K562 (cell line): ENCODE data around the gene ATXN1. TPM values are rescaled to one million over a fixed set of nuclear protein-coding genes. Genes with fewer than 3 reads are reported as not detected.

Source experiments
- ARID1B ChIP-seq: fragments of 450-650 bp; IDR thresholded peaks from 2 replicates; pipeline ENCODE4 v1.6.1; 2016; ENCODE audit warnings: antibody characterized with exemption, mild to moderate bottlenecking, inconsistent platforms
- BRD4 ChIP-seq: fragments of 200-600 bp; sonication (generic); IDR thresholded peaks from 2 replicates; pipeline ENCODE4 v1.6.1; 2017; ENCODE audit warnings: inconsistent platforms
- CHD1 ChIP-seq: fragments of 200-600 bp; sonication (generic); IDR thresholded peaks from one replicate; pipeline ENCODE4 v1.6.1; 2012; ENCODE audit warnings: mild to moderate bottlenecking, moderate library complexity, low read length, inconsistent platforms
- CREB3L1 ChIP-seq: fragments of 450-650 bp; IDR thresholded peaks from 2 replicates; pipeline ENCODE4 v1.6.1; 2014; ENCODE audit warnings: low read depth, mild to moderate bottlenecking, moderate library complexity, borderline replicate concordance
- FOXP1 ChIP-seq: sonication (generic); formaldehyde crosslinking; IDR thresholded peaks from 2 replicates; pipeline ENCODE4 v1.8.0; 2022; ENCODE audit warnings: mild to moderate bottlenecking, missing genetic modification reagents
- IRF1 ChIP-seq: sonication (generic); formaldehyde crosslinking; IDR thresholded peaks from 2 replicates; pipeline ENCODE4 v1.8.0; 2022; ENCODE audit warnings: missing genetic modification reagents, mild to moderate bottlenecking, borderline replicate concordance
- KAT2B ChIP-seq: IDR thresholded peaks from one replicate; pipeline ENCODE4 v1.6.1; 2012; ENCODE audit warnings: low read depth, mild to moderate bottlenecking, control low read depth, inconsistent platforms, low read length, moderate library complexity
- NRF1 ChIP-seq, 2 experiments: fragments of 450-650 bp; IDR thresholded peaks in 1 of 2; conservative IDR thresholded peaks in 1 of 2; 2 replicates each; pipeline ENCODE4 v1.6.1; 2014; ENCODE audit warnings: mild to moderate bottlenecking in 2 of 2
- PRDM10 ChIP-seq: fragments of 450-650 bp; IDR thresholded peaks from 2 replicates; pipeline ENCODE4 v1.6.1; 2018; ENCODE audit not compliant: partially characterized antibody
- RNF219 ChIP-seq: fragments of 250-450 bp; sonication (Bioruptor Pico); IDR thresholded peaks from 2 replicates; pipeline ENCODE4 v1.5.0; 2022; ENCODE audit warnings: mild to moderate bottlenecking
- TCF7 ChIP-seq: sonication (generic); IDR thresholded peaks from 2 replicates; pipeline ENCODE4 v1.6.1; 2016; ENCODE audit warnings: antibody characterized with exemption, borderline replicate concordance
- XRCC3 ChIP-seq: fragments of 450-650 bp; IDR thresholded peaks from 2 replicates; pipeline ENCODE4 v1.6.1; 2017; ENCODE audit warnings: mild to moderate bottlenecking, moderate library complexity
- ZBTB12 ChIP-seq: fragments of 250-450 bp; sonication (Bioruptor Pico); IDR thresholded peaks from 2 replicates; pipeline ENCODE4 v1.4.0; 2020
- ZFPM2 ChIP-seq: fragments of 250-450 bp; sonication (Bioruptor Pico); IDR thresholded peaks from 2 replicates; pipeline ENCODE4 v1.5.1; 2022; ENCODE audit warnings: mild to moderate bottlenecking
- ZNF140 ChIP-seq: fragments of 250-450 bp; sonication (Bioruptor Pico); IDR thresholded peaks from 2 replicates; pipeline ENCODE4 v1.8.0; 2021; ENCODE audit warnings: moderate library complexity, mild to moderate bottlenecking, inconsistent platforms
- ZNF584 ChIP-seq: fragments of 200-800 bp; sonication (Bioruptor generic); IDR thresholded peaks from 2 replicates; pipeline ENCODE4 v1.6.1; 2016; ENCODE audit warnings: low read depth, mild to moderate bottlenecking, missing genetic modification characterization, missing compliant biosample characterization
- ZNF778 ChIP-seq: fragments of 450-650 bp; formaldehyde crosslinking; IDR thresholded peaks from 2 replicates; pipeline ENCODE4 v1.4.0; 2020; ENCODE audit warnings: mild to moderate bottlenecking, moderate library complexity
- polyA plus RNA-seq, 8 experiments: library from polyadenylated mRNA; depleted of rRNA in 4 of 8; stranded (reverse) in 5 of 8; unstranded in 3 of 8; fragments of >200 nt; fragmentation: Nextera tagmentation in 2 of 8; fragmentation: Illumina TruSeq in 1 of 8; extraction: Ambion mirVana in 2 of 8; extraction: Trizol in 1 of 8; gene quantifications; 2 replicates each; pipeline versions ENCODE4 v1.2.1 to v1.2.3, GENCODE V29; 2011 to 2014; ENCODE audit warnings: inconsistent platforms in 1 of 8, missing spikeins in 1 of 8
- total RNA-seq, 7 experiments: library from RNA; depleted of rRNA in 6 of 7; stranded (reverse); fragments of >200 nt in 6 of 7; fragmentation: Illumina TruSeq in 2 of 7; extraction: Trizol in 2 of 7; gene quantifications; 2 replicates each; pipeline versions ENCODE4 v1.2.1 to v1.2.3, GENCODE V29; 2011 to 2021; ENCODE audit warnings: low replicate concordance in 1 of 7

ATXN1 gene
- total and polyA plus RNA-seq, 9 of the 15 experiments (the other 6 are each of a cell fraction or from before 2014, with no cell fraction given): under 0.01 to 1.2 (median 0.58) TPM

- 0 out of 2 replicates have a peak, but pooled peaks have one; percentile 32 for TF ChIP-seq ZBTB12
- TF ChIP-seq XRCC3: no peak
- peak; percentile 75 for TF ChIP-seq ARID1B
- TF ChIP-seq ZNF778 (CRISPR knock-in tag): no peak
- no peak for TF ChIP-seq CHD1
- TF ChIP-seq RNF219 (CRISPR knock-in tag): no peak
- TF ChIP-seq KAT2B: no peak
- no peak for TF ChIP-seq TCF7
- no peak for TF ChIP-seq FOXP1 (CRISPR knock-in tag)
- no peak for TF ChIP-seq PRDM10
- TF ChIP-seq ZFPM2: no peak
- TF ChIP-seq NRF1 (conservative IDR thresholded peaks at IDR 0.05 in 1 of 2, IDR thresholded peaks at IDR 0.05 in 1 of 2): peak; percentile 78 to 83
- TF ChIP-seq CREB3L1: peak; percentile 77
- no peak for TF ChIP-seq BRD4
- TF ChIP-seq IRF1 (CRISPR knock-in tag): no peak
- no peak for TF ChIP-seq ZNF140
- TF ChIP-seq ZNF584 (CRISPR knock-in tag): peak; percentile 91; the same call in 1 of the 2 replicates
Observed at GRCh38 chr6:16322666-16323312, 438.5 kb downstream of the ATXN1 start (continued).
